Measurements from ENCODE around the gene ABRACL. TPM values are rescaled to one million over a fixed set of nuclear protein-coding genes. Genes with fewer than 3 reads are reported as not detected.

ABRACL gene
- total RNA-seq, 4 donors from 2014 or later = 1.5 to 3.0 (median 1.8) TPM; not detected in 1

GRCh38 chr6:138997136-138997535 lies 31.4 kb upstream of the ABRACL start:
- in situ Hi-C loops (cut with MboI; ENCODE audit: low sequenced_read_pairs in 4 of 4) (no loop called here), intact Hi-C loops (cut with DNase I; ENCODE audit: low total_unique reads) (no loop called here)
- DNase-seq = no peak
- H3K4me1 ChIP-seq = no peaks in the 10 kb centered on the region
- no peak for TF ChIP-seq CTCF (IDR thresholded peaks at IDR 0.05 in 4 of 5, conservative IDR thresholded peaks at IDR 0.05 in 1 of 5)
- no peak for TF ChIP-seq POLR2A (IDR thresholded peaks at IDR 0.05)
- no peaks in the 10 kb centered on the region for H3K36me3 ChIP-seq
- H3K9me3 ChIP-seq = no peaks in the 10 kb centered on the region
- no peak for ATAC-seq
- H3K27ac ChIP-seq = no peak overlapping the region
- H3K4me3 ChIP-seq = no peak overlapping the region
- no peaks in the 10 kb centered on the region for H3K27me3 ChIP-seq

GRCh38 chr6:138999949-139000725 lies 28.4 kb upstream of the ABRACL start:
- in situ Hi-C loops (cut with MboI; ENCODE audit: low sequenced_read_pairs in 4 of 4) (no loop called here), intact Hi-C loops (cut with DNase I; ENCODE audit: low total_unique reads) (no loop called here)
- H3K36me3 ChIP-seq = no peaks in the 10 kb centered on the region
- TF ChIP-seq CTCF (IDR thresholded peaks at IDR 0.05 in 4 of 5, conservative IDR thresholded peaks at IDR 0.05 in 1 of 5) (no peak), POLR2A (IDR thresholded peaks at IDR 0.05) (no peak)
- DNase-seq (no peak), ATAC-seq (no peak)
- H3K27ac ChIP-seq = no peak overlapping the region
- H3K9me3 ChIP-seq = no peaks in the 10 kb centered on the region
- H3K4me3 ChIP-seq = no peak overlapping the region
- H3K27me3 ChIP-seq = no peaks in the 10 kb centered on the region
- no peaks in the 10 kb centered on the region for H3K4me1 ChIP-seq

GRCh38 chr6:139003751-139004150 lies 24.8 kb upstream of the ABRACL start:
- in situ Hi-C loops (cut with MboI; ENCODE audit: low sequenced_read_pairs in 4 of 4) (no loop called here), intact Hi-C loops (cut with DNase I; ENCODE audit: low total_unique reads) (no loop called here)
- no peaks in the 10 kb centered on the region for H3K9me3 ChIP-seq
- H3K36me3 ChIP-seq = no peaks in the 10 kb centered on the region
- ATAC-seq (no peak), DNase-seq (no peak)
- TF ChIP-seq CTCF (IDR thresholded peaks at IDR 0.05 in 4 of 5, conservative IDR thresholded peaks at IDR 0.05 in 1 of 5) (no peak), POLR2A (IDR thresholded peaks at IDR 0.05) (no peak)
- H3K4me3 ChIP-seq = no peak overlapping the region
- no peak overlapping the region for H3K27ac ChIP-seq
- H3K27me3 ChIP-seq = no peaks in the 10 kb centered on the region
- no peaks in the 10 kb centered on the region for H3K4me1 ChIP-seq

GRCh38 chr6:139006477-139006876 lies 22.1 kb upstream of the ABRACL start:
- no peak for TF ChIP-seq CTCF (IDR thresholded peaks at IDR 0.05 in 4 of 5, conservative IDR thresholded peaks at IDR 0.05 in 1 of 5)
- TF ChIP-seq POLR2A (IDR thresholded peaks at IDR 0.05) = no peak
- no peak overlapping the region for H3K4me3 ChIP-seq
- intact Hi-C loops (cut with DNase I; ENCODE audit: low total_unique reads) = no loop called here
- DNase-seq = no peak
- H3K36me3 ChIP-seq = no peaks in the 10 kb centered on the region
- H3K27me3 ChIP-seq = no peaks in the 10 kb centered on the region
- in situ Hi-C loops (cut with MboI; ENCODE audit: low sequenced_read_pairs in 4 of 4) = no loop called here
- no peaks in the 10 kb centered on the region for H3K9me3 ChIP-seq
- no peak for ATAC-seq
- H3K4me1 ChIP-seq = no peaks in the 10 kb centered on the region
- no peak overlapping the region for H3K27ac ChIP-seq

- H3K27ac ChIP-seq = no peak overlapping the region
- no peaks in the 10 kb centered on the region for H3K4me1 ChIP-seq
- intact Hi-C loops (cut with DNase I; ENCODE audit: low total_unique reads) (no loop called here), in situ Hi-C loops (cut with MboI; ENCODE audit: low sequenced_read_pairs in 4 of 4) (no loop called here)
- TF ChIP-seq POLR2A (IDR thresholded peaks at IDR 0.05) (no peak), CTCF (IDR thresholded peaks at IDR 0.05 in 4 of 5, conservative IDR thresholded peaks at IDR 0.05 in 1 of 5) (no peak)
- no peaks in the 10 kb centered on the region for H3K36me3 ChIP-seq
- H3K27me3 ChIP-seq = no peaks in the 10 kb centered on the region
- H3K9me3 ChIP-seq = no peaks in the 10 kb centered on the region
- ATAC-seq (no peak), DNase-seq (no peak)
- no peak overlapping the region for H3K4me3 ChIP-seq
These were observed 21.1 kb upstream of the ABRACL start for GRCh38 chr6:139007428-139007827.
